Activated CD4-positive, alpha-beta memory T cell treated with anti-CD3 and anti-CD28 coated beads, Interleukin-2, amount 10 ng/mL, durations not matched to agents 7 days and 5 days (primary cell): ENCODE results near the gene TMEM141. TPM values are rescaled to one million over a fixed set of nuclear protein-coding genes. Genes with fewer than 3 reads are reported as not detected.
"Not testable (repeated sequence)": the region's sequence is repeated elsewhere in the genome, so short reads cannot be mapped to it uniquely, and the experiment has no call there.

ENCODE experiments used
- CTCF ChIA-PET: fragments of 350-600 bp; sonication (Branson Sonifier 250); formaldehyde crosslinking; loops from one replicate; lab custom pipeline; 2021; ENCODE audit warnings: antibody characterized with exemption, inconsistent platforms; lab: Charles Lee
- POLR2A ChIA-PET: fragments of 350-600 bp; sonication (Branson Sonifier 250); formaldehyde crosslinking; loops from one replicate; lab custom pipeline; 2021; ENCODE audit warnings: antibody characterized with exemption; lab: Charles Lee
- DNase-seq: peaks from one replicate; pipeline ENCODE4 v3.0.0-alpha.2; 2020
- H3K27ac Mint-ChIP-seq: one replicate; pipeline ENCODE4 v1.8.0; 2021; ENCODE audit warnings: mild to moderate bottlenecking, mixed read lengths
- H3K27me3 Mint-ChIP-seq: one replicate; pipeline ENCODE4 v1.8.0; 2021; ENCODE audit warnings: mixed read lengths
- H3K36me3 Mint-ChIP-seq: one replicate; pipeline ENCODE4 v1.8.0; 2021; ENCODE audit warnings: low read depth, mixed read lengths
- H3K4me1 Mint-ChIP-seq: one replicate; pipeline ENCODE4 v1.8.0; 2021; ENCODE audit warnings: mixed read lengths
- H3K4me3 Mint-ChIP-seq: one replicate; pipeline ENCODE4 v1.8.0; 2021; ENCODE audit warnings: mild to moderate bottlenecking, mixed read lengths
- H3K9me3 Mint-ChIP-seq: one replicate; pipeline ENCODE4 v1.8.0; 2021; ENCODE audit warnings: mixed read lengths
- total RNA-seq, 2 experiments: library from RNA; stranded (reverse); gene quantifications; one replicate each; pipeline ENCODE4 v1.2.3, GENCODE V29; 2021

The TMEM141 gene
- total RNA-seq, 2 experiments from 2014 or later = 39.6 to 42.9 TPM

DNA sequence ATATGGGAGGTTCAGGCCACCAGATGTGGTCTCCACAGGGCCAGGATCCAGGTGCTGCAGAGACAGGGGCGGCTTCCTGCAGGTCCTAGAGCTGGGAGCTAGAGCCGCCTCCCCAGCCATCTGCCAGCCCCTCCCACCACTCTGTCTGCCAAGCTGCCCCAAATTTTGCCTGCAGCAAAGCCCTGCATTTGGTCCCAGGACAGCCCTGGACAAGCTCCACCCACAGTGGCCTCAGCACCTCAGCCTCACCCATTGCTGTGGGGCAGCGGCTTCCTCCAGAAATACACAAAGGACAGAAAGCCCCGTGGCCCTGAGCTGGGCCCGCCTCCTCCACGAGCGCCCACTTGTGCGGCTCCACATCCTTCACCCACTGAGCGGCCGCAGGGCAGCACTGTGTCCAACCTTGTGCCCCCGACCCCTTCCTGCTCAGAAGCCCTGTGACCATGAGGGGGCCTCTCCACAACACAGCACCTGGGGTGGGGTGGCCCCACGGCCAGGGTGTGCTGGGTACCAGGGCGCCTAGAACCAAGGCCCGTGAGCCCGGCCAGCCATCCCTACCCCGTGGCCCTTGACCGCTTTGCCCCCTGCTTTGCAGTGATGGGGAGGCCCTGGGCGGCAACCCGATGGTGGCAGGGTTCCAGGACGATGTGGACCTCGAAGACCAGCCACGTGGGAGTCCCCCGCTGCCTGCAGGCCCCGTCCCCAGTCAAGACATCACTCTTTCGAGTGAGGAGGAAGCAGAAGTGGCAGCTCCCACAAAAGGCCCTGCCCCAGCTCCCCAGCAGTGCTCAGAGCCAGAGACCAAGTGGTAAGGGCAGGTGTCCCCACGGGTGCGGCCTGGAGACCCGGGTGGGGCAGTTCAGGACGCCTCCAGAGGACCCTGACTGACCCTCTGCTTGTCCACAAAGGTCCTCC lies 47.4 kb downstream of the TMEM141 start:
- ChIA-PET POLR2A (no interaction called here), CTCF (no interaction called here)
- H3K4me3 Mint-ChIP-seq = no peak overlapping the region
- peaks cover 6% of the 10 kb centered on the region for H3K36me3 Mint-ChIP-seq
- DNase-seq = no peak
- no peaks in the 10 kb centered on the region for H3K9me3 Mint-ChIP-seq
- H3K27me3 Mint-ChIP-seq = no peaks in the 10 kb centered on the region
- peaks cover 12% of the 10 kb centered on the region for H3K4me1 Mint-ChIP-seq
- no peak overlapping the region for H3K27ac Mint-ChIP-seq

DNA sequence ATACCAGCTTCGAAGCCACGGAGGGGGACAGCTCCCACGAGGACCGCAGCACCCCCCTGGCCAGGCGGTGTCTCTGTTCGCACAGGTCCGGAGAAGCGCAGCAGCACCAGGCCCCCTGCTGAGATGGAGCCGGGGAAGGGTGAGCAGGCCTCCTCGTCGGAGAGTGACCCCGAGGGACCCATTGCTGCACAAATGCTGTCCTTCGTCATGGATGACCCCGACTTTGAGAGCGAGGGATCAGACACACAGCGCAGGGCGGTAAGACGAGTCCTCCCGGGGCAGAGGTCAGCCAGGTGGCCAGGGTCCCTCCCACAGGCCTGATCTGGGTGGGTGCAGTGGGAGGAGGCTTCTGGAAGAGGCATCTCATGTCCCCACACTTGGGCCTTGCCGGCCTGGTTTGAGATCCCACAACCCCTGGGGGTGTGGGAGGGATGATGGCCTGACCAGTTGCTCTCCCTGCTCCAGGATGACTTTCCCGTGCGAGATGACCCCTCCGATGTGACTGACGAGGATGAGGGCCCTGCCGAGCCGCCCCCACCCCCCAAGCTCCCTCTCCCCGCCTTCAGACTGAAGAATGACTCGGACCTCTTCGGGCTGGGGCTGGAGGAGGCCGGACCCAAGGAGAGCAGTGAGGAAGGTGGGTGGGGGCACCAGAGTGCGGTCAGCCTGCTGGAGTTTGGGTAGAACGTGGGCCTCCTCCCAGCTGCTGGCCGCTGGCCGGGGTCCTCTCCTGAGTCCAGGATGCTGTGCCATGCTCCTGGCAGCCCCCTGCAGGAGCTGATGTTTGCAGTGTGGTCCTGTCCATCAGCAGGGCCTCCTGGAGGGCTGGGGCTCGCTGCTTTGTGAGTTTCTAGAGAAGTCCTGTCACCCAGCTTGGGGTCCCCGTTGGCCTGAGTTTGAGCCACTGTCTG lies 48.3 kb downstream of the TMEM141 start:
- Mint-ChIP-seq H3K27ac (no peak overlapping the region), H3K4me1 (peaks cover 14% of the 10 kb centered on the region), H3K9me3 (no peaks in the 10 kb centered on the region), H3K4me3 (no peak overlapping the region), H3K36me3 (peaks cover 6% of the 10 kb centered on the region), H3K27me3 (no peaks in the 10 kb centered on the region)
- ChIA-PET POLR2A (no interaction called here), CTCF (interaction anchor here (1.1 kb wide), 1 partner anchor 221 kb away, joined by 5 read pairs; no protein-coding TSS in a partner anchor)
- no peak for DNase-seq

GRCh38 chr9:136840140-136840876 lies 49.2 kb downstream of the TMEM141 start:
- DNase-seq = no peak
- CTCF ChIA-PET = interaction anchor here (1.1 kb wide), 1 partner anchor 220 kb away, joined by 5 read pairs; no protein-coding TSS in a partner anchor
- Mint-ChIP-seq H3K4me3 (no peak overlapping the region), H3K9me3 (no peaks in the 10 kb centered on the region), H3K27ac (no peak overlapping the region), H3K4me1 (peaks cover 16% of the 10 kb centered on the region), H3K27me3 (peaks cover 2% of the 10 kb centered on the region), H3K36me3 (peaks cover 8% of the 10 kb centered on the region)
- POLR2A ChIA-PET = no interaction called here

GRCh38 chr9:136840877-136841645 lies 49.9 kb downstream of the TMEM141 start:
- H3K27me3 Mint-ChIP-seq = peaks cover 5% of the 10 kb centered on the region
- POLR2A ChIA-PET = interaction anchor here (0.7 to 1.8 kb wide), 3 partner anchors 34 to 245 kb away, joined by 3 to 10 read pairs (median 5); partner anchors contain the start of gene RABL6
- no peak overlapping the region for H3K27ac Mint-ChIP-seq

DNA sequence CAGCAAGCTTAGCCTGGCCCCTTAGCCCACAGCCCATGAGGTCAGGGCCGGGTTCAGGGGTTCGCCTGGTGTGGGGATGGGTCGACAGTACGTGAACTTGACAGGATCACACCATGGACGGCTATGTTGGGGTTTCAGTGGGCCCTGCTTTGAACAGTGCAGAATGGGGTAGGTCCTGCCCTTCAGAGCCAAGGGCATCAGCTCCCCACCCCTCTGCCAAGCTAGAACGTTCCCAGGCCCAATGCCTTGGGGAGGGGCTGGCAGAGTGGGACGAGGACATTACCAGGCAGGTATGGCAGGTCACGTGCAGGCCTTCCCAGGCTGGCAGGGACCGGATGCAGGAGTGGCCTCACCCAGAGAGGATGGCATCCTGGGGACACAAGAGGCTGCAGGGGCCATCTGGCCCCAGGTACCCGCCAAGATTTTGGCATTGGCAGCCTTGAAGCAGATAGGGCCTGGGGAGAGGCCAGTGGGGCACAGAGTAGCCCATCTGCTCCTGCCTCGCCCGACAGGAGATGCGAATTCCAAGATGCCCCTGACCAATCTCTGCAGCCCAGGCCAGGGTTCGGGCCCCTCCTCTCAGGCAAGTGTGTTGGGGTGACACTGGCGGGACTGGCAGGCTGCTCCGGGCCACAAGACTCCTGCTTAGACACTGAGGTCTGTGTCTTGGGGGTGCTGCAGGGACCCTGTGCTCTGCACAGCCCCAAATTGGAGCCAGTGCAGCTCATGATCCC lies 50.7 kb downstream of the TMEM141 start:
- POLR2A ChIA-PET = interaction anchor here (0.7 to 1.8 kb wide), 10 partner anchors 13 to 399 kb away, joined by 3 to 10 read pairs (median 4); partner anchors contain the start of genes EDF1, FBXW5, RABL6 and TUBB4B
- Mint-ChIP-seq H3K36me3 (peaks cover 11% of the 10 kb centered on the region), H3K27ac (peak overlapping the region; percentile 64), H3K4me3 (peak overlapping the region; percentile 84), H3K4me1 (peaks cover 20% of the 10 kb centered on the region)
- H3K9me3 Mint-ChIP-seq, H3K27me3 Mint-ChIP-seq, DNase-seq: not testable (repeated sequence)
- CTCF ChIA-PET = interaction anchor here (0.8 to 2.8 kb wide), 31 partner anchors 10 to 395 kb away, joined by 3 to 34 read pairs (median 5); partner anchors contain the start of genes FUT7, PAXX, RABL6 and TMEM141

More at GRCh38 chr9:136840877-136841645, 49.9 kb downstream of the TMEM141 start:
- H3K4me1 Mint-ChIP-seq = peaks cover 16% of the 10 kb centered on the region
- no peak overlapping the region for H3K4me3 Mint-ChIP-seq
- CTCF ChIA-PET = interaction anchor here (1.1 to 2.1 kb wide), 3 partner anchors 31 to 219 kb away, joined by 5 to 9 read pairs (median 5); no protein-coding TSS in a partner anchor
- no peak for DNase-seq
- H3K36me3 Mint-ChIP-seq = peaks cover 9% of the 10 kb centered on the region
- H3K9me3 Mint-ChIP-seq = no peaks in the 10 kb centered on the region

DNA sequence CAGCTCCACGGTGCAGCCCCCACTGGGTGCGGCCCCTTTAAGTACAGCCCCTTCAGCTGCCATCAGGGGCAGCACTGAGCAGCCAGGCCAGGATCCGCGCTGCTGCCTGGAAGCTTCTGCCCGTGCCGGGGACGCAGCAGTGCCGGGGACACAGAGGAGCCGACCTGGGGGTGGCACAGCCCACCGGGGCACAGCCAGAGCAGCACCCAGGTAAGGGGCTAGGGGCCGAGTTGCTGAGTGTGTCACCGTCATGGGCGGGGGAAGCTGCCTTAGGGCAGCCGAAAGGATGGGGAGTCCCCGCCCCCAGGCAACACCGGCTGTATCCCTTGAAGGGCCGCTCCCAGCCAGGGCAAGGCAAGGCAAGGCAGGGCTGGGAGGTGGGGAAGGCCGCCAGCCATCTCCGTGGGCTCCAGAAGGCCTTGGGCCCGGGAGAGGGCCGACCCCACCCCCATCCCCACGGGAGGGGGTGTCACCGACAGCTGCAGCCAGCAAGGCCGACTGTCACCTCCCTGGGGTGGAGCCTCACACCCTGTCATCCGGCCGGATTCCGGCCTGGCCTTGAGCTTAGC lies 51.3 kb downstream of the TMEM141 start, which contains the start of gene AJM1:
Gene AJM1, plus strand, starts transcription at position 99 of the 569 bp plus-strand sequence. CDS start 1,937 bp downstream, outside the sequence.
- not testable (repeated sequence) for H3K9me3 Mint-ChIP-seq
- Mint-ChIP-seq H3K27me3 (peaks cover 11% of the 10 kb centered on the region), H3K27ac (peak within 1 kb of the TSS; percentile 64), H3K4me3 (peak within 1 kb of the TSS; percentile 84), H3K4me1 (peaks cover 24% of the 10 kb centered on the region), H3K36me3 (peaks cover 12% of the 10 kb centered on the region)
- POLR2A ChIA-PET = interaction anchor here (1.1 to 1.8 kb wide), 11 partner anchors 13 to 398 kb away, joined by 3 to 10 read pairs (median 4); partner anchors contain the start of genes EDF1, FBXW5, RABL6 and TUBB4B
- DNase-seq = peak; percentile 86
- CTCF ChIA-PET = interaction anchor here (0.7 to 2.8 kb wide), 34 partner anchors 11 to 394 kb away, joined by 3 to 34 read pairs (median 5); partner anchors contain the start of genes FUT7, PAXX, RABL6 and TMEM141

Other genes starting within 250 kb of the TMEM141 start
- gene NOTCH1, start 245.3 kb upstream of the TMEM141 start, total RNA-seq = 10 to 100 TPM; 58.8 to 59.8 TPM
- gene EGFL7, start 128.4 kb upstream of the TMEM141 start, total RNA-seq = under 1 TPM; 0.28 to 0.30 TPM
- 10 to 100 TPM; 17.2 to 18.8 TPM for gene AGPAT2, start 103.9 kb upstream of the TMEM141 start, total RNA-seq
- gene DIPK1B, start 78.8 kb upstream of the TMEM141 start, total RNA-seq = under 1 TPM; 0.15 to 0.18 TPM
- gene LCN10, start 48.4 kb upstream of the TMEM141 start, total RNA-seq = not detected
- gene LCN6, start 42.8 kb upstream of the TMEM141 start, total RNA-seq = under 1 TPM in 1 of 2 experiments, not detected in 1; 0.40 TPM
- gene LCN8, start 33.1 kb upstream of the TMEM141 start, total RNA-seq = not detected
- not detected for gene LCN15, start 26.8 kb upstream of the TMEM141 start, total RNA-seq
- gene CCDC183, start 5.0 kb downstream of the TMEM141 start, total RNA-seq = 1 to 10 TPM in 1 of 2 experiments, under 1 TPM in 1; 0.96 to 1.4 TPM
- gene RABL6, start 16.6 kb downstream of the TMEM141 start, total RNA-seq = 10 to 100 TPM; 96.0 to 96.2 TPM
- gene AJM1, start 51.1 kb downstream of the TMEM141 start, total RNA-seq = 1 to 10 TPM; 8.7 TPM
- gene PHPT1, start 58.1 kb downstream of the TMEM141 start, total RNA-seq = 10 to 100 TPM; 82.3 to 85.4 TPM
- 10 to 100 TPM; 12.5 to 13.6 TPM for gene MAMDC4, start 61.0 kb downstream of the TMEM141 start, total RNA-seq
- gene EDF1, start 75.0 kb downstream of the TMEM141 start, total RNA-seq = 100 to 1,000 TPM; 301 to 316 TPM
- gene TRAF2, start 95.2 kb downstream of the TMEM141 start, total RNA-seq = 10 to 100 TPM; 43.6 to 45.7 TPM
- gene FBXW5, start 153.4 kb downstream of the TMEM141 start, total RNA-seq = 100 to 1,000 TPM; 118 to 119 TPM
- 1 to 10 TPM; 1.5 to 3.2 TPM for gene C8G, start 153.9 kb downstream of the TMEM141 start, total RNA-seq
- 1 to 10 TPM; 2.5 to 2.9 TPM for gene LCN12, start 160.9 kb downstream of the TMEM141 start, total RNA-seq
- gene PTGDS, start 186.2 kb downstream of the TMEM141 start, total RNA-seq = 10 to 100 TPM; 44.2 to 45.4 TPM
- 1 to 10 TPM in 1 of 2 experiments, under 1 TPM in 1; 0.98 to 1.0 TPM for gene LCNL1, start 191.6 kb downstream of the TMEM141 start, total RNA-seq
- gene PAXX, start 201.1 kb downstream of the TMEM141 start, total RNA-seq = 10 to 100 TPM; 64.4 to 68.5 TPM
- gene CLIC3, start 205.2 kb downstream of the TMEM141 start, total RNA-seq = 1 to 10 TPM; 3.7 to 4.9 TPM
- 10 to 100 TPM; 55.5 to 65.9 TPM for gene ABCA2, start 236.9 kb downstream of the TMEM141 start, total RNA-seq
- gene FUT7, start 240.7 kb downstream of the TMEM141 start, total RNA-seq = 10 to 100 TPM in 1 of 2 experiments, 1 to 10 TPM in 1; 9.9 to 10.4 TPM